Stimulated activated CD4-positive, alpha-beta T cell treated with anti-CD3 and anti-CD28 coated beads, Interleukin-12 subunit alpha, Interleukin-12 subunit beta, amount 100 ng/mL, for 4 hours (primary cell): Measurements from ENCODE around the gene ARHGAP26.
A peak's percentile ranks its signal among the peaks of the same experiment; 100 is the strongest.
"Not testable (repeated sequence)": the region's sequence is repeated elsewhere in the genome, so short reads cannot be mapped to it uniquely, and the experiment has no call there.

Experiments used
- DNase-seq: peaks from one replicate; pipeline ENCODE4 v3.0.0-alpha.2; 2020

The ARHGAP26 gene

DNA sequence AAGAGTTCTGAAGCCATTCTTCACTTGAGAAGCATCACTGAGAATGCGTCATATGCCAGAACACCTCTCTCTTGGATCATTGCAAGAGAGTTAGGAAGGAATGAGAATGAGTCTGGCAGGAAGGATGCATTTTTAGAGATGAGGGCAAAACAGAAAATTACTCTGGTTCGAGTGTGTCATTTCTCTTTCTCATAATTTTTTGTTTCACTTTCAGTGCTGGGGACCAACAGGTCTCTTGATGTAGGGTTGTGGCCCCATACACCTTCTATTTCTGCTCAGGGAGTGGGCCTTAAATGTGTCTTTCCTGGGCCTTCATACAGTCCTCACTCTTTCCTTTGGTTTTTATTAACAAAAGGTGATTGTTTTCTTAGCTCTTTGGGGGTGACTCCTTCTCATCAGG, 330.9 kb downstream of the ARHGAP26 start:
- no peak for DNase-seq

DNA sequence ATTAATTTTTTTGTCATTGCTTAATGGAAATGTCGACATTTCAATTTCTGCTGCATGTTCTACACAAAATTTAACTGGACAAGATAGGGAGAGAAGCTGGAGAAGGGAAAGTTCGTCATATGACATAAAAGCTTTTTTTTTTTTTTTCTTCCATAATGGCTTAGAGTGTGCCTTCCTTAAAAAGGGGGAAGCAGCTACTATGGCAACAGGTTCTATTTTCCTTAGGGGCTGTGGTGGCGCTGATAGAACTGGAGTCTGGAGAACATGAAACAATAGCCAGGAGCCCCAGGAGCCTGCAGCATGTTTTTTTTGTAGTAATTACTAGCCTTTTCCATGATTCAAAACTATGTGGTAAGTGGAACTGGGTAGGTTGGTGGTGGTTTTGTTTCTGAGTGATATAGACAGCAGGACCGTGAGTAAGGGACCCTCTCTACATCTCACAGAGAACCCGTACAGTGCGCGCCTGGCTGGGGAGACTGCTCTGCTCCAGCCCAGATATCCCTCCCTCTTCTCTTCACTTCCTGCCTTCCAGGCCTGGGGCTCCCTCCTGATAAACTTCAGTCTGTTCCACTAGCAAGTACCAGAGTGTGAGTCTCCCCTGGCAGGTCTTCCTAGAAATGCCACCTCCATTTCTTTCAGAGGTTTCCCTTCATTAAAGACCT, 331.7 kb downstream of the ARHGAP26 start:
- DNase-seq = peak; percentile 19

DNA sequence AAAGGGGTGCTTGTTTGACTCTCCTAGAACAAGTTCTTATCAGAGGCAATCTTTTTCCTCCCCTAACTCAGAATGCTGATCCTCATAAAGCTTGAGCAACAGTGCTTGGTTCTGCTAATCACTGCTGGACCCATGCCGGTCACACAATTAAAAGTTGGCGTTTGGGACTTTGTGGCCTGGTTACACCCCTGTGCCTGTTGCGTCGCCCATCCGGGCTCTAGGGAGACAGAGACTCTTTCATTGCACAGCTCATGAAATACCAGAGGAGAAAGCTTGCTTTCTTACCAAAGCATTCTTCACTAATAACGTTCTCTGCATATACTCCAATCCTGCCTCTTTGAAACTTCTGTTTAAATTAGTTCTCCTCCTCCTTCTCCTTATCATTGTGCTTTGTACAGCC, 332.2 kb downstream of the ARHGAP26 start:
- no peak for DNase-seq

DNA sequence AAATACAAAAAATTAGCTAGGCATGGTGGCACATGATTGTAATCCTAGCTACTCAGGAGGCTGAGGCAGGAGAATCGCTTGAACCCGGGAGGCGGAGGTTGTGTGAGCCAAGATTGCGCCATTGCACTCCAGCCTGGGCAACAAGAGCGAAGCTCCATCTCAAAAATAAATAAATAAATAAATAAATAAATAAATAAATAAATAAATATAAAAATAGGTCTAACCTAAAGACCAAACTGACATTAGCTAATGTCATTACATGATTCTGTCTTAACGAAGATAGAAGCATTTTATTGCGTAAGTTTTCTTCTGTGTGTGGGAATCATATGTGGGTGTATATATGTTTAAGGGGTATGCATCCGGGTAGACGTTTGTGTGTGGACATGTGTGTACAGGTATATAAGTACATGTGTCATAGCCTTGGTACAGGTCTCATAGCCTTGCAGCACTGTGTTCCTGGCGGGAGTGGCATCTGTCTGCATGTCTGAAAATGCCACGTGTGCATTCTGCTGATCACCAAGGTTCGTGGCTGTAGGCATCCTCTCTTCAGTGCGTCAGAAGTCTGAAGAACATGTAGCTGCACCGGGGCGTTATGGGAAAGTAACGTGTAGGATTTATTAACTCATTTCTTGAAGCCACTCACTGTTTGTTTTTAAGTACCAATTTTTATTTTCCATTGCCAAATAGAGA, 335.2 kb downstream of the ARHGAP26 start:
- DNase-seq = no peak

DNA sequence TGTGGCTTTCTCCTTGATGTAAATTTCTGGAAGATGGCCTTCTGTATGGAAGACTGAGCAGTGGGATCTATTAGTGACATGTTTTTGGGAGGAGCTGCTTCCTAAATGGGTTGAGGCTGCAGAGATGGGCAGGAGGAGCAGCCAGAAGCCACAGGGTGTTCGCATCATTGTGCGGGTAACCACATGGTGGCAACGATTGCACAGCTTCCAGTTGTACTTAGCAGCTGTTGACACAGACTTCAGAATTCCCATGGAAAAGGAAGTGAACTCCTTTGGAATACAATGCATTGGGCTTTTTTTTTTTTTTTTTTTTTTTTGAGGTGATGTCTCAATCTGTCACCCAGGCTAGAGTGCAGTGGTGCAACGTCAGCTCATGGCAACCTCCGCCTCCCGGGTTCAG, 336.0 kb downstream of the ARHGAP26 start:
- DNase-seq = no peak

DNA sequence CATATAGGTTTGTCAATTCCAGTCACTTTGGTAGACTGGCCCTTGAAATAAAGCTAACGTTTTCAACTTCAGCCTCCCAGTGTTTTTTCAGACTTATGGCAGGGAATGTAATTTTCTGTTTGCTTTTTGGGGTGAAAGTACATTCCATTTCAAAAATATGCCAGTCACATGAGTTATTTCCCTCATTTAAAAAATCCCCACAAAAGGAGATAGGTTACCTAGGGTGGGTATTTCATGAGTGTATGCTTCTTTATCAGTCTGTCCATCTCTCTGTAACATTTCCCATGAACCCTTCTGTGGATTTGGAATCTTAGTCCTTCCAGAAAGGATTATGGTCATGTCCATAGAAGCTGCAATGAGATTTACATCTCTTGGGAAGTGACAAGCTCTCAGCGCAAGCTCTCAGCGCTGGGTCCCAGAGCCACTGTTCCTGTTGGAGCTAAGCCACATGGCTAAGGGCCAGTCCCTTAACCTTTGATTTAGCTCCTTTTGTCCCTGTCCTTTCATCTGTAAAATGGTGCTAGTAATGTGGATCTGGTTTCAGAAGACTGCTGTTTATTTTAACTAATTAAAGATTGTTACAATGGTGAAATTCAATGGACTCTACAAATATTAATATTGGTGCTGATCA, 338.4 kb downstream of the ARHGAP26 start:
- DNase-seq = no peak

DNA sequence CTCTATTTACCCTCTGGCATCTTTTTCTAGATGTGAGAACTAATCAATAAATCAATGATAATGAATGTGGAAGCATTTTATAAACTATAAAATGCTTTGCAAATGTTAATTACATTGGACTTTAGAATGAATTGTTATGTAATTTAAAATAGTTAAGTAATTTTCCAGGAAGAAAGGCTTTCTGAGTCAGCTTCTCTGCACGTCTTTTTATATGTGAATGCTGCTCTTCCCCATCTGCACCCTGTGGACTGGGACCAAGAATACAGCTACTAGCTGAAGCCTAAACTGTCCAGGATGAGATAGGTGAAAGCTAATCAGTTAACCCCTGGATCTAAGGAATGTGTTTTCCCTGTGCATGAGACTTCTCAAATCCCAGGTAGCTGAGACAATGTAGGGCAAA, 340.4 kb downstream of the ARHGAP26 start:
- no peak for DNase-seq

DNA sequence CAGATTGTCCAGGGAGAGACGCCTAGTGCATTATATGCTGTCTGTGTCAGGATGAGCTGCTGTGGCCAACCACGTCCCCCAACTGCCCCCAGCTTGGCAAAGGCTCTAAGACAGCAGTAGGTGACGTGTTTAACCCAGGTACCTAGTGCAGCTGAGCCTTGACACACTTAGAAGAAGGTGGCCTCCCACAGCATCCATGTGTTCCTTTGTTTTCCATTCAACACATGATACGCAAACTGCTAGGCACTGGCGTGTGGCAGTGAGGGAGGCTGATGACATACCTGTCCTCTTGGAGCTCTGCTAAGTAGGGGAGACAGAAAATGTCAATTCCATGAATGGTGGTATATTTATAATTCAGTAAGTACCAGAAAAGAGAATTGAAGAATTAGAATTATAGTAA, 341.6 kb downstream of the ARHGAP26 start:
- DNase-seq = no peak

DNA sequence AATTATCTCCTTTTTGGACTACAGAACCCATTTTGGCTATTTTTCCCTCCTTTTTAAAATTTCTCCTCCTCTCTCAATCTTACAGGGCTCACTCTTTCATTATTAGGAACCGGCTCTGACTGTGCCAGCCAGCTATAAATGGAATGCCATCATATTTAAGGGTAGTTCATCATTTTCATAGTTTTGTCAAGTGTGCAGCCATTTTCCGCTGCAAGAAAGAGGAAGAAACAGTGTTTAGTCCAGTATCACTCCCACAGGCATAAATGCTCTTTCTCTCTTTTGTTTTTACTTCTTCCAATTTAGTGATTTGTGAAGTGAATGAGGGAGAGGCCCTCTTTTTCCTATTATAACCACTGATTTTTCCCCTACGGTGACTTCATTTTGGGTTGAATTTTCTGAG, 343.3 kb downstream of the ARHGAP26 start:
- no peak for DNase-seq

DNA sequence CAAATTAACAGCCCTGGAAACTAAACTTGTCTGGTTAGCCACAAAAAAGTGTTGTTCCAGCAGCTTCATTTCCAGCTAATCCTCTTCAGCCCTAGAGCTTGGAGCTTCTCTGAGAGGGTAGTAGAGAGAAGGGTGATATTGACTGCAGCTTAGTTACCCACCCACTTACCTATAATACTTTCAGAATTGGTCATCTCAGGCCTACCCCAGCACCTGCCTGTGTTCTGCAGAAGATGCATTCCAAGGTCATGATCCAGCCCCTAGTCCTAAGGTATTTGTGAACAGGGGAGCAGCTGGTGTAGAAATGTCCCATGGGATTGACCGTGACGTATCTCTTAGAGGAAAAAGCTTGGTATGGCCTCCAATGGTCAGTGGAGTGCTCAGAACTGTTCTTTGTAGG, 344.3 kb downstream of the ARHGAP26 start:
- DNase-seq = no peak

DNA sequence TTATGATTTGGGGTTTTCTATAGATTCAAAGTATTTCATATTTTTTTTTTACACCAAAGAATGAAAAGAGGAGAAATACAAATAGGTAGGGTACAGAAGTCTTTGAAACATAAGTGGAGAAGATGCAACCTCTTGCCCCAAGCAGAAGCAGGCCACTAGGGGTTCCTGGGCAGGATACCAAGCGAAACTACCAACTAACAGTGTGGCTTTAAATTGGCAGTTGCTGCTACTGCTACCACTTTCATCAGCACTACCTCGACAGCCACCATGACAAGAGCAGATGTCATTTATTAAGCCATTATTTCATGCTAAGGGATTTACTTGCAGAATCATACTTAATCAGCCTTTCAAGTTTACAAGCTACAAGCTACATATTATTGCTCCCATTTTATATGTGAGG, 345.2 kb downstream of the ARHGAP26 start:
- no peak for DNase-seq

DNA sequence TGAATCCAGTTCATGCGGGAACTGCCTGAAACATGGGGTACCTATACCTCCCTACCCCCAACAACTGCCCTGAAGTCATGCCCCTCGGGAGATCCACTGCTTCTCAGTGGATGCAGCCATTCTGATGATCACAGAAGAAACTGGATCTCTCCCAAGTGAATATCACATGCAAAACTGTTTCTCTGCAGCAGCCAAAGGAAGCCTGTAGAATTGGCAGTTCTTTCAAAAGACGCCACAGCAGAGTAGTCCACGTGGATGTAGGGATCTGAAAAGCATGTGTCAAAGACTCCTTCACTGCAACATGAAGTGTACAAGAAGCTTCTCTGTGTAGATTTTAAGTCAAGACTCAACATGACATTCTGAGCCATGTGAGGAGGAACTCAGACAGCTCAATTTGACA, 346.6 kb downstream of the ARHGAP26 start:
- DNase-seq = no peak

DNA sequence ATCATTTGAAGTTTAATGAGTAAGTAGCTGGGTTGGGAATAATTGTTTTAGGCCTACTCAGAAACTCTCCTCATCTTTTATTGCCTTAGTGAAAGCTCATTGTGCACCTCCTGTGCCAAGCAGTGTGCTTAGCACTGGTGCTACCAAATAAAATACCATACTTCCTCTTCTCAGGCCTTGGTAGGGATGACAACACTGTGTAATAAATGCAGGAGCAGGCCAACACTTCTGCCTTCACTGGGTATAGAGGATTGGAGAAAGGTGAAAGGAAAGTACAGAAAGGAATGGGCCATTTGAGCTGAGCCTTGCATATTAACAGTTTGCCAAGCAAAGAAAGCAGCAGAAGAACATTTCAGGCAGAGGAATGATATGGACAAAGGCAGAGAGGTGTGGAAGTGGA, 347.6 kb downstream of the ARHGAP26 start:
- DNase-seq = no peak

DNA sequence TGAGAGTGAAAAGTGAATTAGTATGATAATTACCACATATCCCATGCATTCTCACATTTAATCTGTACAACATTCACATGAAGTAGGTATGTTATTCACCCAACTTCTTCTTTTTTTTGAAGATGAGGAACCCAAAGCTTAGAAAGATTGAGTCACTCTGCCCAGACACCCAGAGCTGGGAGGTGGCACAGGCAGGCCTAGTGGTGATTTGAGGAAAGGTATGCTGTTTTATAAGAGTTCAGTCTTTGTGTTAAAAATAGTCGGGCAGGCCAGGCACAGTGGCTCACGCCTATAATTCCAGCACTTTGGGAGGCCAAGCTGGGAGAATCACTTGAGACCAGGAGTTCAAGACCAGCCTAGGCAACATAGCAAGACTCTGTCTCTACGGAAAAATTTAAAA, 348.0 kb downstream of the ARHGAP26 start:
- no peak for DNase-seq

DNA sequence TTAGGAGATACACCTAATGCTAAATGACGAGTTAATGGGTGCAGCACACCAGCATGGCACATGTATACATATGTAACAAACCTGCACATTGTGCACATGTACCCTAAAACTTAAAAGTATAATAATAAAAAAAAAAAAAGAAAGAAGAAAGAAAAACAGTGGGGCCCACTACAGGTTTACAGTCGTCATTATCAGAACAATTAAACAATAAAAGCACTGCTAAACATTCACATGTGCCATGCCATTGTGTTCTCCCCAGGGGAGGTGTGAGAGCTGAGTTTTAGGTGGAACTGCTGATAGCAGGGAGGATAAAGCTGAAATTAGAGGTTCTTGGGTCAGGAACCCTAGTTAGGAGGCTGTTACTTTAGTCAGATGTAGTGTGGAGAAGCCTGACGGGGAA, 348.6 kb downstream of the ARHGAP26 start:
- not testable (repeated sequence) for DNase-seq

DNA sequence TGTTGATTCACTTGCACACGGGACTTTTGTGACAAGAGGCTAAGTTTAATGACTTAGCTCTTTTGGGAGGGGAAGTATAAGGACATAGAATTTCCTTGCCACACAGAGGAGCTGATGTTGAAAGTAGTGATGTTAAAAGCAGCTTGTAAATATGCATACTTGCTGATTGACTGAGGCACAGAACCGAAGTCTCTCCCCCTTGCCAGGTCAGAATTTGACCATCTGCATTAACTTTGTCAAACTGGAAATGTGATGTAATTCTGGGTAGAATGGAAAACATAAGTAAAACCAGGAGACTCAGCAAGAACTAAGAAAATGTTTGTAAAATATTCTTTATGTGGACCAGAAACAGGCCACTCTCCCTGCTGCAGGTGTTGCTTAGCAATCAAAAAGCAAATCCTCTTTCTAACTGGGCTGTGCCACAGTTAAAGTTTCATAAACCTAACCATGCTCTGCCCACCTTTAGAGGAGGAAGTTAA, 349.2 kb downstream of the ARHGAP26 start:
- DNase-seq = no peak

DNA sequence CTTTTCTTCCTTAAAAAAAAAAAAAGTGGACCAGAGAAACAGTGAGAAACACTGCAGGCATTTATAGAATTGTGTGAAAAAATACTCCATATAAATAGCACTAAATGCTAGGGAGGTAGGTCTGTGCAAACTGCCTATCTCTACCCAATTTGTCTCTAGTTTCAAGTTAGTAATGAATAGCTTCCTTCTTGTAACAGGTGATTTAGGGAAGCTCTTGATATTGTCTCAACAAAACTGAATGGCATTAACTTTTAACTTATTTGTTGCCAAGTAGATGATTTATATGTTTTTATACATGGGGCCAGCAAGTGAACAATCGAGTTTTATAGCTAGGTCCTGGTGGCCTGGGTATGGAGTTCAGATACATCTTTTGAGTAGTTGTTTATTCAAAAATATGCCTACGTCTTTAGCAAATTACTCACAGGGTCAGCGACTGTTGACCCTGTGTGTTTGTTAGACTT, 349.7 kb downstream of the ARHGAP26 start:
- DNase-seq = no peak

DNA sequence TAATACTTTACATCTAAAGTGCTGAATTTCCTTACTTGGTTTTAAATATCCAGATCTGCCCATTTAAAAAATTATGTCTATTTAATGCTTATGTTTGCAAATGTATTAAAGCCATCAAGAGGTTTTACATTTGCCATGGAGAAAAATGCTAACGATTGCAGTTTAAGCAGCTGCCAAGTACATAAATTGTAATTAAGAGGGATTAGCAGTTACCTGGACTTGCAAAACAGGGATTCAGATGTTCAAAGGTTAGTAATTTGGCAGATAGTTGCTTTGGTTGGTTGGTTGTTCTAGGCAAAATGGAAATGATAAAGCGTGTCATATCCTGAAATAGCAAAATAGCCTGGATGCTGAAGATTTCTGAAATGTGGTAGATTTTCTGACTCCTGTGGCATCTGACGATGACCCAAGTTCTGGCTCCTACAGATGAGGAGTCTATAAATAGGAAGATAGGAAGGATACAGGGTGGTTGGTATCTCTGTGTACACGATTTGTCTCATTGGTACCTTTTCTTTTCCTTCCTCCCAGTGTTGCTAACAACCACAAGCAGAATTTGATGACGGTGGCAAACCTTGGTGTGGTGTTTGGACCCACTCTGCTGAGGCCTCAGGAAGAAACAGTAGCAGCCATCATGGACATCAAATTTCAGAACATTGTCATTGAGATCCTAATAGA, 350.4 kb downstream of the ARHGAP26 start:
- no peak for DNase-seq

DNA sequence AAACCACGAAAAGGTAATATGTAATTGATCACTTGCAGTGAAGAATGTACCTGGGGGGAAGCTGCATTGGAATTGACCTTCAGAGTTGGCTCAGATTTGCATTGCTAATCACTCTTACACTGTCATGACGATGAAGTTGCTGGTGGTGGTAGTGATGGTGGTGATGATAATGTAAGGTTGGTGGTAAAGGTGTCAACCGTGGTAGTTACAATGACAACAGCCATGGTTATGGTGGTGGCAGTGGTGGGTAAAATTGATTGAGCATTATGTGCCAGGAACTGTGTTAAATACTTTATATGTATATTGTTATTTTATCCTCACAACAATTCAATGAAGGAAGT, 350.9 kb downstream of the ARHGAP26 start:
- no peak for DNase-seq

DNA sequence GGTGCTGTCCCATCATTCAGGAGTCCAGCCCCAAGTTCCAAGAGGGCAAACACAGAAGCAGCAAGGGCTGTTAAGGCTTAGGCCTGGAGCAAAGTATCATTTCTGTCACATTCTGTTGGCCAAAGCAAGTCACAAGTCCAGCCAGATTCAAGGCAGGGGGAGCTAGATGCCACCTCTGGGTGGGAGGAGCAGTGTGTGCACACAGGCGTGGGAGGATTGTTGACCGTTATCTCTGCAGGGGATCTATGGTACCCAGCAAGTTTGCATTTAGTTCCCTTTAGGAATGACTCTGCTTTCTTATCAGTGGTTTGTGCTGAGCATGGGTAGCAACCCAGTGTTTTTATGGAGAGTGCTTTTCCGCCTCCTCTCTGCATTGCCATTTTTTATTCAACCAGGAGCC, 354.4 kb downstream of the ARHGAP26 start:
- DNase-seq = no peak

DNA sequence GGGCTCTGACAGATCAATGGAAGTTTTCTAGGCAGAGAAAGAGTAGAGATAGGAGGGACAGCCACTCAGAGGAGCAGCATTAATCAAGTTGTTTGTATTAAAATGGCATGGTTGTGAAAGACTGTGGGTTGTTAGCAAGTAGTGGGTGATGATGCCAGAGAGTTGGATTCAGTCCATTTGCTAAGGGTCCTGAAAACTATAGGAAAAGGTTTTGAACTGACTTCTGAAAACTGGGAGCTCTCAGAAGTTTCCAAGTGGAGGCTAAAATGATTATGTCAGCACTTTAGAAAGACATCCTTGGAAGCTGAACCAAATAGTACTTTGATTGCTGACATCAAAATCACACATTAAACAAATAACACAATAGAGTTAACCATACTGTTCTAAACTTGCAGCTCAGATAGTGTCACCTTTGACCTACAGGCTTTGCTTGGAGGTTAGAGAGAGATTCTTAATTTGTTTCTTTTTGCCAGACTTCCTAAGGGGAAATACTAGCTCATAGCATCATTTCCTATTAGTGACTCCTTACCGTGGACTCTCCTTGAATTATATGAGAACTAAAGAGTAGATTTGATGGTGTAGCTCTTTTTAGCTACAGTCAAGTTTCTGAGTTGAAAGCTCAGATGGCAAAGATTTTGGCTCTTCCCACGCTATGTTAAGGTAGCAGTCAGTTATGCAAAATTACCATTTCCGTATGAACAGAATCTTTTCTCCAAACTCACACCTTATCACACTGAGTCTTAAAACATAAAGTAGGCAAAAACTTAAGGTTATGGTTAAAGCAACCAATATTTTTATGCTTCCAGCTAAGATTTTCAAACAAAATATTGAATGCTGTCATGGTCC, 356.2 kb downstream of the ARHGAP26 start:
- DNase-seq = no peak

DNA sequence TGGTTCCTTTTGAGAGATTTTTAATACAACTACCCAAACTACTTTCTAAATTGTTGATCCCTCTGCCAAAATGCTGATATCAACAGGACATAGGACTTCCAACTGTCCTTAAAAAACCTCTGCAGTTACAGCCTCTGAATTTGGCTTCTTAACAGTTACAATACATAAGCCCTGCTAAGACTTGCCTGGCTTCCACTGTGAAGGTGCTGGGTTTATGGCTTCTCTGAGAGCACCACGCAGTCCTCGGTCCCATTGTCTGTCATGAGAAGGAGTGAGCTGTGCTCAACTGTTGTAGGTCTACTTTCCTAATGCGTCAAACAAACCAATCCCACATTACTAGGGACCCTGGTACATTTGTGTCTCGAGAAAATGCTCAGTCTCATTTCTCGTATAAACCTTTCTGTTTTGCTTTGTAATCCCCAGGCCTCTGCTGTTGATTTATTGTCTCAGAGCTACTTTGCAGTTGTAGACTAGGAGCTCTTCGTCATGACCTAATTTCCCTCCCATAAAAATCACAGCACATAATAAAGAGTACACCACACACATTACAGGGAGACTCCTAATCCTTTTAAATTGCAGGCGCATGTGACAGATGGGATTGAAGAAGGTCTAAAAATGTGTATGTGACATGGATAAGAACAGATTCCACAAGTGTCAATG, 358.4 kb downstream of the ARHGAP26 start:
- DNase-seq = no peak
